SW 1271 (cell line): ENCODE data around the gene COL11A2.
"Not testable (repeated sequence)": the region's sequence is repeated elsewhere in the genome, so short reads cannot be mapped to it uniquely, and the experiment has no call there.

Source experiments
- DNase-seq, 2 experiments: peaks; one replicate each; lab custom pipeline; 2025; lab: John Stamatoyannopoulos, UW

COL11A2 gene

GRCh38 chr6:33192105-33192646 is at the start of gene COL11A2:
Gene COL11A2 (minus strand): TSS chr6:33192467. CDS start chr6:33192240, 227 bp downstream.
- no peak for DNase-seq

GRCh38 chr6:33241968-33242367 is 49.7 kb upstream of the COL11A2 start:
- DNase-seq, result no peak

- DNase-seq, result no peak
Measured at GRCh38 chr6:33237741-33238140, 45.5 kb upstream of the COL11A2 start.

GRCh38 chr6:33236852-33237251 is 44.6 kb upstream of the COL11A2 start:
- no peak for DNase-seq

GRCh38 chr6:33236328-33236727 is 44.1 kb upstream of the COL11A2 start:
- no peak for DNase-seq

- DNase-seq, result no peak
Measured at GRCh38 chr6:33235221-33235634, 43.0 kb upstream of the COL11A2 start.

GRCh38 chr6:33226503-33227120 is 34.3 kb upstream of the COL11A2 start:
- not testable (repeated sequence) for DNase-seq

- DNase-seq, result no peak
Measured at GRCh38 chr6:33217681-33218080, 25.4 kb upstream of the COL11A2 start.

- no peak for DNase-seq
Measured at GRCh38 chr6:33217246-33217645, 25.0 kb upstream of the COL11A2 start.

- DNase-seq, result no peak
Measured at GRCh38 chr6:33216117-33216649, 23.9 kb upstream of the COL11A2 start.

- DNase-seq, result no peak
Measured at GRCh38 chr6:33215271-33216116, 23.2 kb upstream of the COL11A2 start.

GRCh38 chr6:33213989-33214335 is 21.7 kb upstream of the COL11A2 start:
- DNase-seq, result no peak

- DNase-seq, result no peak
Measured at GRCh38 chr6:33213166-33213988, 21.1 kb upstream of the COL11A2 start.

GRCh38 chr6:33212857-33213165 is 20.5 kb upstream of the COL11A2 start:
- DNase-seq, result no peak

- DNase-seq, result no peak
Measured at GRCh38 chr6:33211666-33212422, 19.6 kb upstream of the COL11A2 start.

GRCh38 chr6:33211136-33211535 is 18.9 kb upstream of the COL11A2 start:
- no peak for DNase-seq

GRCh38 chr6:33209856-33210255 is 17.6 kb upstream of the COL11A2 start:
- no peak for DNase-seq

GRCh38 chr6:33208091-33208967 is 16.1 kb upstream of the COL11A2 start, which contains the start of gene RING1:
Gene RING1 (plus strand): TSS chr6:33208500. CDS start chr6:33208823, 323 bp downstream.
- DNase-seq, result peak; percentile 38 to 72

- peak in 1 of 2 experiments; percentile 32 for DNase-seq
Measured at GRCh38 chr6:33207552-33208090, 15.4 kb upstream of the COL11A2 start.
